Activated CD4-positive, alpha-beta T cell treated with anti-CD3 and anti-CD28 coated beads, Interleukin-2, amount 50 U/mL, for 1 hour (primary cell): ENCODE data around the gene NBPF3.
"Not testable (repeated sequence)": the region's sequence is repeated elsewhere in the genome, so short reads cannot be mapped to it uniquely, and the experiment has no call there.

Experiments used
- DNase-seq: peaks from one replicate; pipeline ENCODE4 v3.0.0-alpha.2; 2020

NBPF3 gene

GRCh38 chr1:21495225-21495820, 55.4 kb downstream of the NBPF3 start:
- DNase-seq = no peak

GRCh38 chr1:21496063-21496462, 56.1 kb downstream of the NBPF3 start:
- DNase-seq = no peak

- no peak for DNase-seq
Measured at GRCh38 chr1:21496886-21497285, 56.9 kb downstream of the NBPF3 start.

GRCh38 chr1:21497466-21498061, 57.6 kb downstream of the NBPF3 start:
- DNase-seq = no peak

GRCh38 chr1:21499283-21499950, 59.5 kb downstream of the NBPF3 start:
- DNase-seq = no peak

- no peak for DNase-seq
Measured at GRCh38 chr1:21503706-21504377, 63.9 kb downstream of the NBPF3 start.

GRCh38 chr1:21506804-21507203, 66.9 kb downstream of the NBPF3 start:
- no peak for DNase-seq

GRCh38 chr1:21507511-21508270, 67.8 kb downstream of the NBPF3 start:
- DNase-seq = no peak

- peak; percentile 57 for DNase-seq
Measured at GRCh38 chr1:21508580-21509350, 68.8 kb downstream of the NBPF3 start.

- no peak for DNase-seq
Measured at GRCh38 chr1:21509351-21510112, 69.6 kb downstream of the NBPF3 start, which contains the start of gene ALPL. ALPL (plus strand) TSS chr1:21509423; CDS start chr1:21554082, 44,659 bp downstream.

- no peak for DNase-seq
Measured at GRCh38 chr1:21510113-21510493, 70.2 kb downstream of the NBPF3 start.

- no peak for DNase-seq
Measured at GRCh38 chr1:21510885-21511578, 71.1 kb downstream of the NBPF3 start.

GRCh38 chr1:21511579-21512522, 71.9 kb downstream of the NBPF3 start:
- DNase-seq = no peak

- no peak for DNase-seq
Measured at GRCh38 chr1:21514245-21514644, 74.3 kb downstream of the NBPF3 start.

- no peak for DNase-seq
Measured at GRCh38 chr1:21517161-21517589, 77.2 kb downstream of the NBPF3 start.

- DNase-seq = no peak
Measured at GRCh38 chr1:21517660-21518480, 77.9 kb downstream of the NBPF3 start.

GRCh38 chr1:21518774-21519455, 79.0 kb downstream of the NBPF3 start:
- DNase-seq = no peak

GRCh38 chr1:21519486-21520070, 79.6 kb downstream of the NBPF3 start:
- DNase-seq = not testable (repeated sequence)
